ENCODE measurements around the gene OMP. TPM values are rescaled to one million over a fixed set of nuclear protein-coding genes. Genes with fewer than 3 reads are reported as not detected.

OMP gene
- total RNA-seq, 4 donors from 2014 or later: not detected

- H3K27ac ChIP-seq (replicated peaks in 1 of 4): no peak overlapping the region
- TF ChIP-seq POLR2AphosphoS5 (IDR thresholded peaks at IDR 0.05): no peak
- no peak for TF ChIP-seq POLR2A (IDR thresholded peaks at IDR 0.05; ENCODE audit: low read depth)
- TF ChIP-seq CTCF (IDR thresholded peaks at IDR 0.05): no peak
- no peak for TF ChIP-seq EP300 (IDR thresholded peaks at IDR 0.05)
- H3K4me3 ChIP-seq: no peak overlapping the region
- peaks cover 8 to 32% (median 28%) of the 10 kb centered on the region in 4 donors for H3K4me1 ChIP-seq
- WGBS: 98% methylated on average over 4 of the region's 4 CpGs
- DNase-seq (ENCODE audit: extremely low spot score): no peak
- no peaks in the 10 kb centered on the region for H3K9me3 ChIP-seq
- H3K36me3 ChIP-seq: no peaks in the 10 kb centered on the region
- intact Hi-C loops (cut with DNase I): no loop called here
- H3K27me3 ChIP-seq: no peaks in the 10 kb centered on the region
Observed at GRCh38 chr11:77063861-77064260, 38.8 kb upstream of the OMP start.

GRCh38 chr11:77064648-77065217 lies 37.9 kb upstream of the OMP start:
- peaks cover 8 to 37% (median 31%) of the 10 kb centered on the region in 4 donors for H3K4me1 ChIP-seq
- no peak overlapping the region for H3K4me3 ChIP-seq
- no peaks in the 10 kb centered on the region for H3K36me3 ChIP-seq
- no peaks in the 10 kb centered on the region for H3K27me3 ChIP-seq
- DNase-seq (ENCODE audit: extremely low spot score): no peak
- no peak overlapping the region for H3K27ac ChIP-seq (replicated peaks in 1 of 4)
- WGBS: 82% methylated on average over 4 of the region's 4 CpGs
- no peaks in the 10 kb centered on the region for H3K9me3 ChIP-seq
- intact Hi-C loops (cut with DNase I): no loop called here
- TF ChIP-seq EP300 (IDR thresholded peaks at IDR 0.05) (no peak), POLR2AphosphoS5 (IDR thresholded peaks at IDR 0.05) (no peak), CTCF (IDR thresholded peaks at IDR 0.05) (no peak), POLR2A (IDR thresholded peaks at IDR 0.05; ENCODE audit: low read depth) (no peak)

GRCh38 chr11:77065878-77066228 lies 36.8 kb upstream of the OMP start:
- Histone ChIP-seq H3K9me3 (no peaks in the 10 kb centered on the region), H3K4me3 (peak overlapping the region; percentile 71 to 93 (median 72)), H3K36me3 (no peaks in the 10 kb centered on the region), H3K27ac (replicated peaks in 1 of 4) (peak overlapping the region; percentile 91 to 95 (median 94)), H3K27me3 (no peaks in the 10 kb centered on the region), H3K4me1 (peaks cover 8 to 38% (median 31%) of the 10 kb centered on the region in 4 donors)
- WGBS: 44% methylated on average over 11 of the region's 14 CpGs
- intact Hi-C loops (cut with DNase I): no loop called here
- DNase-seq (ENCODE audit: extremely low spot score): no peak
- TF ChIP-seq POLR2AphosphoS5 (IDR thresholded peaks at IDR 0.05): peak; percentile 21 to 26
- TF ChIP-seq POLR2A (IDR thresholded peaks at IDR 0.05; ENCODE audit: low read depth): peak; percentile 7
- no peak for TF ChIP-seq EP300 (IDR thresholded peaks at IDR 0.05)

GRCh38 chr11:77066229-77067042 lies 36.2 kb upstream of the OMP start, which contains the start of gene CAPN5:
CAPN5 (plus strand) TSS chr11:77066971; CDS start chr11:77084887, 17,916 bp downstream.
- Histone ChIP-seq H3K36me3 (no peaks in the 10 kb centered on the region), H3K9me3 (no peaks in the 10 kb centered on the region), H3K4me1 (peaks cover 8 to 43% (median 34%) of the 10 kb centered on the region in 4 donors), H3K27me3 (no peaks in the 10 kb centered on the region), H3K27ac (replicated peaks in 1 of 4) (peak within 1 kb of the TSS; percentile 91 to 95 (median 94)), H3K4me3 (peak within 1 kb of the TSS; percentile 71 to 93 (median 72))
- DNase-seq (ENCODE audit: extremely low spot score): peak; percentile 94
- WGBS: 0% methylated on average over 10 of the region's 69 CpGs
- TF ChIP-seq CTCF (IDR thresholded peaks at IDR 0.05) (peak; percentile 8 to 38 (median 18)), POLR2A (IDR thresholded peaks at IDR 0.05; ENCODE audit: low read depth) (peak; percentile 60), EP300 (IDR thresholded peaks at IDR 0.05) (no peak), POLR2AphosphoS5 (IDR thresholded peaks at IDR 0.05) (peak; percentile 80 to 94)
- intact Hi-C loops (cut with DNase I): no loop called here

GRCh38 chr11:77067861-77068443 lies 34.7 kb upstream of the OMP start:
- peak overlapping the region in 2 of 4 donors; percentile 33 to 91 for H3K27ac ChIP-seq (replicated peaks in 1 of 4)
- 83% methylated on average over 4 of the region's 8 CpGs for WGBS
- H3K9me3 ChIP-seq: no peaks in the 10 kb centered on the region
- intact Hi-C loops (cut with DNase I): no loop called here
- H3K27me3 ChIP-seq: no peaks in the 10 kb centered on the region
- TF ChIP-seq EP300 (IDR thresholded peaks at IDR 0.05) (no peak), POLR2A (IDR thresholded peaks at IDR 0.05; ENCODE audit: low read depth) (no peak), CTCF (IDR thresholded peaks at IDR 0.05) (no peak), POLR2AphosphoS5 (IDR thresholded peaks at IDR 0.05) (no peak)
- no peaks in the 10 kb centered on the region for H3K36me3 ChIP-seq
- peaks cover 17 to 58% (median 47%) of the 10 kb centered on the region in 4 donors for H3K4me1 ChIP-seq
- no peak for DNase-seq (ENCODE audit: extremely low spot score)
- peak overlapping the region; percentile 71 to 93 (median 72) for H3K4me3 ChIP-seq
